SK-N-SH treated with all-trans-retinoic acid at 6 μM for 48 hours (cell line): ENCODE measurements around the gene EPS8L1.

Experiments used
- ATAC-seq: fragments of 200-7000 bp; cut with Tn5 transposase; 3 replicates; pipeline ENCODE4 v1.9.1; 2020; ENCODE audit warnings: mild to moderate bottlenecking, moderate library complexity
- ARNTL ChIP-seq: fragments of 450-650 bp; formaldehyde crosslinking; IDR thresholded peaks from 2 replicates; pipeline ENCODE4 v1.5.0; 2020; ENCODE audit warnings: low read depth, mild to moderate bottlenecking, moderate library complexity, borderline replicate concordance
- BACH2 ChIP-seq: fragments of 250-450 bp; sonication (Bioruptor Pico); IDR thresholded peaks from 2 replicates; pipeline ENCODE4 v1.9.0; 2021; ENCODE audit warnings: mild to moderate bottlenecking, borderline replicate concordance
- CREB5 ChIP-seq: fragments of 250-450 bp; sonication (Bioruptor Pico); IDR thresholded peaks from 2 replicates; pipeline ENCODE4 v1.5.1; 2020; ENCODE audit warnings: low read depth, mild to moderate bottlenecking, moderate library complexity
- CSRNP3 ChIP-seq: fragments of 250-450 bp; sonication (Bioruptor Pico); IDR thresholded peaks from 2 replicates; pipeline ENCODE4 v1.5.1; 2021; ENCODE audit warnings: mild to moderate bottlenecking, moderate library complexity
- ESRRG ChIP-seq: fragments of 250-450 bp; sonication (Bioruptor Pico); IDR thresholded peaks from 2 replicates; pipeline ENCODE4 v1.6.1; 2021; ENCODE audit warnings: mild to moderate bottlenecking
- ISL1 ChIP-seq: fragments of 250-450 bp; sonication (Bioruptor Pico); IDR thresholded peaks from 2 replicates; pipeline ENCODE4 v2.1.2; 2022; ENCODE audit warnings: mild to moderate bottlenecking, moderate library complexity
- PATZ1 ChIP-seq: fragments of 250-450 bp; sonication (Bioruptor Pico); IDR thresholded peaks from 2 replicates; pipeline ENCODE4 v1.8.0; 2020; ENCODE audit warnings: mild to moderate bottlenecking, moderate library complexity, borderline replicate concordance
- RARB ChIP-seq: fragments of 250-450 bp; sonication (Bioruptor Pico); IDR thresholded peaks from 2 replicates; pipeline ENCODE4 v1.8.0; 2021; ENCODE audit warnings: mild to moderate bottlenecking, moderate library complexity
- SNAI2 ChIP-seq: fragments of 250-450 bp; sonication (Bioruptor Pico); IDR thresholded peaks from 2 replicates; pipeline ENCODE4 v1.5.0; 2020; ENCODE audit warnings: mild to moderate bottlenecking, moderate library complexity
- TCF4 ChIP-seq: fragments of 250-450 bp; sonication (Bioruptor Pico); IDR thresholded peaks from 2 replicates; pipeline ENCODE4 v1.8.0; 2021; ENCODE audit warnings: mild to moderate bottlenecking, moderate library complexity, borderline replicate concordance
- ZC3H10 ChIP-seq: fragments of 250-450 bp; sonication (Bioruptor Pico); IDR thresholded peaks from 2 replicates; pipeline ENCODE4 v1.5.1; 2021; ENCODE audit warnings: mild to moderate bottlenecking, moderate library complexity
- ZFP3 ChIP-seq: fragments of 250-450 bp; sonication (Bioruptor Pico); IDR thresholded peaks from 2 replicates; pipeline ENCODE4 v1.5.0; 2020; ENCODE audit warnings: mild to moderate bottlenecking, moderate library complexity
- ZNF70 ChIP-seq: fragments of 450-650 bp; formaldehyde crosslinking; IDR thresholded peaks from 2 replicates; pipeline ENCODE4 v1.5.0; 2020; ENCODE audit warnings: mild to moderate bottlenecking, moderate library complexity
- ZNF8 ChIP-seq: fragments of 450-650 bp; formaldehyde crosslinking; IDR thresholded peaks from 2 replicates; pipeline ENCODE4 v1.5.0; 2020; ENCODE audit warnings: mild to moderate bottlenecking, moderate library complexity
- TF ChIP-seq, protein P1 (sequence below): fragments of 250-450 bp; sonication (Bioruptor Pico); IDR thresholded peaks from 2 replicates; pipeline ENCODE4 v1.5.0; 2020; ENCODE audit warnings: mild to moderate bottlenecking, moderate library complexity
- TF ChIP-seq, protein P2 (sequence below): fragments of 250-450 bp; sonication (Bioruptor Pico); IDR thresholded peaks from 2 replicates; pipeline ENCODE4 v1.8.0; 2021; ENCODE audit warnings: low read depth, mild to moderate bottlenecking, moderate library complexity, borderline replicate concordance

Gene EPS8L1

DNA sequence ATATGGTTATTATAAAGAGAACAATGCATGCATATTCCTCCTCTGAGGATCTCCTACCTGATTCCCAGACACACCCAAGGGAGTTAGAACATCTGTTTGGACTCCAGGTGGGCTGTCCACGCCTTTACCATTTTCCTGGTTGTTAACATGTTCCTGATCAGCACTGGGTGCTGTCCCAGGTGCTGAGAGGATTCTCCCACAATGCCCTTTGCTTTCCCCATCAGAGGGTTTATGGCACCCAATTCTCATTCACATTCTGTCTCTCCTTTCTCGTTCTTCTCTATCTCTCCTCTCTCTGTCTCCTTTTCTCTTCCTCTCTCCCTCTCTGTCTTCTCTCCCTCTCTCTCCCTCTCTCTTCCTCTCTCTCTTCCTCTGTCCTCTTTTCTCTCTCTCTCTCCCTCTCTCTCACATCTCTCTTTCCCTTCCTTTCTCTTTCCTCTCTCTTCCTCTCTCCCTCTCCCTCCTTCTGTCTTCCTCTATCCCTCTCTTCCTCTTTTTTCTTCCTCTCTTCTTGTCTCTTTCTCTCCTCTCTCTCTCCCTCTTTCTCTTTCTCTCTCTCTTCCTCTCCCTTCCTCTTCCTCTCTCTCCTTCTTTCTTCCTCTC lies 9.5 kb upstream of the EPS8L1 start:
- ATAC-seq: no peak
- TF ChIP-seq ARNTL (CRISPR knock-in tag) (no peak), ZC3H10 (CRISPR knock-in tag) (no peak), ZNF8 (CRISPR knock-in tag) (no peak), ZNF70 (CRISPR knock-in tag) (no peak), ESRRG (CRISPR knock-in tag) (no peak), TCF4 (CRISPR knock-in tag) (no peak), RARB (CRISPR knock-in tag) (no peak)
- TF ChIP-seq, protein P1, sequence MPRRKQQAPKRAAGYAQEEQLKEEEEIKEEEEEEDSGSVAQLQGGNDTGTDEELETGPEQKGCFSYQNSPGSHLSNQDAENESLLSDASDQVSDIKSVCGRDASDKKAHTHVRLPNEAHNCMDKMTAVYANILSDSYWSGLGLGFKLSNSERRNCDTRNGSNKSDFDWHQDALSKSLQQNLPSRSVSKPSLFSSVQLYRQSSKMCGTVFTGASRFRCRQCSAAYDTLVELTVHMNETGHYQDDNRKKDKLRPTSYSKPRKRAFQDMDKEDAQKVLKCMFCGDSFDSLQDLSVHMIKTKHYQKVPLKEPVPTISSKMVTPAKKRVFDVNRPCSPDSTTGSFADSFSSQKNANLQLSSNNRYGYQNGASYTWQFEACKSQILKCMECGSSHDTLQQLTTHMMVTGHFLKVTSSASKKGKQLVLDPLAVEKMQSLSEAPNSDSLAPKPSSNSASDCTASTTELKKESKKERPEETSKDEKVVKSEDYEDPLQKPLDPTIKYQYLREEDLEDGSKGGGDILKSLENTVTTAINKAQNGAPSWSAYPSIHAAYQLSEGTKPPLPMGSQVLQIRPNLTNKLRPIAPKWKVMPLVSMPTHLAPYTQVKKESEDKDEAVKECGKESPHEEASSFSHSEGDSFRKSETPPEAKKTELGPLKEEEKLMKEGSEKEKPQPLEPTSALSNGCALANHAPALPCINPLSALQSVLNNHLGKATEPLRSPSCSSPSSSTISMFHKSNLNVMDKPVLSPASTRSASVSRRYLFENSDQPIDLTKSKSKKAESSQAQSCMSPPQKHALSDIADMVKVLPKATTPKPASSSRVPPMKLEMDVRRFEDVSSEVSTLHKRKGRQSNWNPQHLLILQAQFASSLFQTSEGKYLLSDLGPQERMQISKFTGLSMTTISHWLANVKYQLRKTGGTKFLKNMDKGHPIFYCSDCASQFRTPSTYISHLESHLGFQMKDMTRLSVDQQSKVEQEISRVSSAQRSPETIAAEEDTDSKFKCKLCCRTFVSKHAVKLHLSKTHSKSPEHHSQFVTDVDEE (CRISPR knock-in tag): no peak

DNA sequence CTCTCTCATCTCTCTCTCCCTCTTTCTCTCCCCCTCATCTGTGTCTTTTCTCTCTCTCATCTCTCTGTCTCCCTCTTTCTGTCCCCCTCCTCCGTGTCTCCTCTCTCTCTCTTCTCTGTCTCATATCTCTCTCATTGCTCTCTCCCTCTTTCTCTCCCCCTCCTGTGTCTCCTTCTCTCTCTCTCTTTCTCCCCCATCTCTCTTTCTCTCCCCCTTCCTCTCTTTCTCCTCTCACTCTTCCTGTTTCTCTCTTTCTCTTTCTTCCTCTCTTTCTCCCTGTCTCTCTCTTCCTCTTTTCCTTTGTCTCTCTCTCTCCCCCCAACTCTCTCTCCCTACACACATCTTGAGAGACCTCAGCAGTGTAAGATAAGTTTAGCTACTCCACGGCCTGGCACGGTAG lies 7.8 kb upstream of the EPS8L1 start:
- ATAC-seq: no peak
- no peak for TF ChIP-seq ZFP3 (CRISPR knock-in tag)
- TF ChIP-seq RARB (CRISPR knock-in tag): no peak
- no peak for TF ChIP-seq PATZ1 (CRISPR knock-in tag)
- TF ChIP-seq SNAI2: no peak
- no peak for TF ChIP-seq ISL1 (CRISPR knock-in tag)

- ATAC-seq: peak; percentile 53
Measured at GRCh38 chr19:55068950-55069864, 6.5 kb upstream of the EPS8L1 start.

DNA sequence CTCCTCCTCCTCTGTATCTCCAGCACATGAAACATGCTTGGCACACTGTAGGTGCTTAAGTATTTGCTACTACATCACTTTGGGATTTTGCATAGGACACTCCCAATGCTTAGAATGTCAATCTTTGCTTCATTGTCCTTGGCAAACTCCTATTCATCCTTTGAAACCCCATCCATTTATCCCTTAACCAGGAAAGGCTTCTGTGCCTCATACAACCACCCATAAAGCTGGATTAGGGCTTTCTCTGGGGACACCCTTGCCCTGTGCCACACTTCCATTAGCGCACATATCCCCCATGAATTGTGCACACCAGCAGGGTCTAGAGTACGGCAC lies 5.8 kb upstream of the EPS8L1 start:
- no peak for ATAC-seq
- TF ChIP-seq, protein P2, sequence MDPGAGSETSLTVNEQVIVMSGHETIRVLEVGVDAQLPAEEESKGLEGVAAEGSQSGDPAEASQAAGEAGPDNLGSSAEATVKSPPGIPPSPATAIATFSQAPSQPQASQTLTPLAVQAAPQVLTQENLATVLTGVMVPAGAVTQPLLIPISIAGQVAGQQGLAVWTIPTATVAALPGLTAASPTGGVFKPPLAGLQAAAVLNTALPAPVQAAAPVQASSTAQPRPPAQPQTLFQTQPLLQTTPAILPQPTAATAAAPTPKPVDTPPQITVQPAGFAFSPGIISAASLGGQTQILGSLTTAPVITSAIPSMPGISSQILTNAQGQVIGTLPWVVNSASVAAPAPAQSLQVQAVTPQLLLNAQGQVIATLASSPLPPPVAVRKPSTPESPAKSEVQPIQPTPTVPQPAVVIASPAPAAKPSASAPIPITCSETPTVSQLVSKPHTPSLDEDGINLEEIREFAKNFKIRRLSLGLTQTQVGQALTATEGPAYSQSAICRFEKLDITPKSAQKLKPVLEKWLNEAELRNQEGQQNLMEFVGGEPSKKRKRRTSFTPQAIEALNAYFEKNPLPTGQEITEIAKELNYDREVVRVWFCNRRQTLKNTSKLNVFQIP: no peak
- peak; percentile 99 for TF ChIP-seq ZFP3 (CRISPR knock-in tag)
- TF ChIP-seq CREB5 (CRISPR knock-in tag): no peak

More at GRCh38 chr19:55068950-55069864, 6.5 kb upstream of the EPS8L1 start:
- TF ChIP-seq BACH2 (no peak), ZNF70 (CRISPR knock-in tag) (no peak), SNAI2 (no peak), CSRNP3 (no peak)
